ENCODE data around the gene LRP8. TPM values are rescaled to one million over a fixed set of nuclear protein-coding genes. Genes with fewer than 3 reads are reported as not detected.

LRP8 gene
- total RNA-seq, 1 experiment from 2014 or later, result 56.3 TPM

- no peak for DNase-seq (ENCODE audit: low read depth, low spot score)
- no peaks in the 10 kb centered on the region for H3K27me3 ChIP-seq (ENCODE audit: insufficient read depth, low read length)
- no peak overlapping the region for H3K9ac ChIP-seq (ENCODE audit: low read length)
- intact Hi-C loops (cut with micrococcal nuclease), result no loop called here
- no peak for TF ChIP-seq REST (IDR thresholded peaks at IDR 0.05; ENCODE audit: low read depth)
- no peak for TF ChIP-seq SP1 (IDR thresholded peaks at IDR 0.05; ENCODE audit: low read depth)
- no peak for TF ChIP-seq EZH2 (IDR thresholded peaks at IDR 0.05)
- no peak for TF ChIP-seq TCF7L2 (IDR thresholded peaks at IDR 0.05; ENCODE audit: borderline replicate concordance, extremely low read depth, insufficient read depth, insufficient read length)
- TF ChIP-seq SIN3A (IDR thresholded peaks at IDR 0.05; ENCODE audit: low read depth), result no peak
- TF ChIP-seq CBX3 (IDR thresholded peaks at IDR 0.05; ENCODE audit: low read depth), result no peak
- no peak for TF ChIP-seq SRF (IDR thresholded peaks at IDR 0.05; ENCODE audit: low read depth)
- TF ChIP-seq CEBPB (IDR thresholded peaks at IDR 0.05; ENCODE audit: low read depth), result no peak
- TF ChIP-seq CTCF (IDR thresholded peaks at IDR 0.05 in 2 of 3, conservative IDR thresholded peaks at IDR 0.05 in 1 of 3; ENCODE audit: borderline replicate concordance in 1 of 3, insufficient read depth in 1 of 3, low read depth in 2 of 3, low read length in 2 of 3), result no peak
- no peak for TF ChIP-seq MAX (IDR thresholded peaks at IDR 0.05)
- TF ChIP-seq ZNF274 (IDR thresholded peaks at IDR 0.05; ENCODE audit: low read depth, low read length), result no peak
- TF ChIP-seq ATF3 (IDR thresholded peaks at IDR 0.05), result no peak
- TF ChIP-seq POLR2A (IDR thresholded peaks at IDR 0.05; ENCODE audit: borderline replicate concordance, extremely low read depth, insufficient read depth, insufficient read length), result no peak
- TF ChIP-seq JUND (IDR thresholded peaks at IDR 0.05), result no peak
- no peak for TF ChIP-seq ELF1 (IDR thresholded peaks at IDR 0.05; ENCODE audit: borderline replicate concordance, low read depth)
- no peak for TF ChIP-seq FOSL1 (IDR thresholded peaks at IDR 0.05; ENCODE audit: low read depth)
- TF ChIP-seq EZH2phosphoT487 (IDR thresholded peaks at IDR 0.05; ENCODE audit: borderline replicate concordance), result no peak
- no peak for TF ChIP-seq EGR1 (IDR thresholded peaks at IDR 0.05; ENCODE audit: low read depth)
- TF ChIP-seq RAD21 (IDR thresholded peaks at IDR 0.05; ENCODE audit: low read depth), result no peak
- TF ChIP-seq ZFX (IDR thresholded peaks at IDR 0.05), result no peak
- no peak for ATAC-seq
- peaks cover 80% of the 10 kb centered on the region for H3K79me2 ChIP-seq (ENCODE audit: insufficient read depth, low read length)
- H2AFZ ChIP-seq (ENCODE audit: low read depth, low read length, poor library complexity, severe bottlenecking), result no peak overlapping the region
- H3K4me1 ChIP-seq (ENCODE audit: control insufficient read depth in 1 of 2, insufficient read depth in 2 of 2, low read length in 2 of 2), result peaks cover 14 to 32% of the 10 kb centered on the region in 2 experiments
- POLR2A ChIA-PET, result no interaction called here
- CTCF ChIA-PET, result no interaction called here
- no peaks in the 10 kb centered on the region for H3K36me3 ChIP-seq (ENCODE audit: control insufficient read depth in 1 of 2, insufficient read depth in 2 of 2, low read length in 2 of 2)
- RAD21 ChIA-PET (ENCODE audit: low non-redundant PET in 1 of 2, low total read pairs in 2 of 2, uncharacterized antibody in 2 of 2, unreplicated experiment in 2 of 2), result no interaction called here
- H3K4me2 ChIP-seq (ENCODE audit: low read length), result no peak overlapping the region
- no peaks in the 10 kb centered on the region for H4K20me1 ChIP-seq (ENCODE audit: insufficient read depth)
- no TSS peak for BruUV-seq (replicated peaks)
- H3K9me3 ChIP-seq (ENCODE audit: control insufficient read depth in 1 of 2, insufficient read depth in 1 of 2, low read depth in 1 of 2, low read length in 2 of 2), result no peaks in the 10 kb centered on the region
- H3K27ac ChIP-seq (ENCODE audit: low read depth, low read length), result no peak overlapping the region
- H3K4me3 ChIP-seq (replicated peaks in 1 of 2; ENCODE audit: low read depth in 1 of 2, low read length in 2 of 2), result no peak overlapping the region
- no peaks in the 10 kb centered on the region for H3K9me2 ChIP-seq (ENCODE audit: insufficient read depth)
These were observed 32.6 kb downstream of the LRP8 start for GRCh38 chr1:53295295-53295694.
